Activated CD8-positive, alpha-beta memory T cell treated with anti-CD3 and anti-CD28 coated beads, Interleukin-2, amount 50 U/mL, for 1 hour (primary cell): Measurements from ENCODE around the gene CCDC172.

Experiments
- DNase-seq: peaks from one replicate; pipeline ENCODE4 v3.0.0-alpha.2; 2020; ENCODE audit errors: extremely low read depth

The CCDC172 gene

GRCh38 chr10:116324227-116324950 lies at the start of gene CCDC172:
TSS of gene CCDC172 (plus strand) at chr10:116324448. CDS start at chr10:116325012, 564 bp downstream.
- DNase-seq = no peak

GRCh38 chr10:116276981-116277380 lies 47.3 kb upstream of the CCDC172 start:
- DNase-seq = no peak

- no peak for DNase-seq
Observed at GRCh38 chr10:116278846-116279245, 45.4 kb upstream of the CCDC172 start.

GRCh38 chr10:116281775-116282174 lies 42.5 kb upstream of the CCDC172 start:
- no peak for DNase-seq

- DNase-seq = no peak
Observed at GRCh38 chr10:116286626-116287200, 37.5 kb upstream of the CCDC172 start.

- no peak for DNase-seq
Observed at GRCh38 chr10:116287906-116288501, 36.2 kb upstream of the CCDC172 start.

- no peak for DNase-seq
Observed at GRCh38 chr10:116289652-116290051, 34.6 kb upstream of the CCDC172 start.

GRCh38 chr10:116292493-116292892 lies 31.8 kb upstream of the CCDC172 start:
- DNase-seq = no peak

- DNase-seq = no peak
Observed at GRCh38 chr10:116296291-116296721, 27.9 kb upstream of the CCDC172 start.

GRCh38 chr10:116298586-116298985 lies 25.7 kb upstream of the CCDC172 start:
- no peak for DNase-seq

GRCh38 chr10:116300542-116300941 lies 23.7 kb upstream of the CCDC172 start:
- DNase-seq = no peak

GRCh38 chr10:116304923-116305322 lies 19.3 kb upstream of the CCDC172 start:
- DNase-seq = no peak

- no peak for DNase-seq
Observed at GRCh38 chr10:116306847-116307246, 17.4 kb upstream of the CCDC172 start.

GRCh38 chr10:116307455-116307854 lies 16.8 kb upstream of the CCDC172 start:
- DNase-seq = no peak

GRCh38 chr10:116311016-116311415 lies 13.2 kb upstream of the CCDC172 start:
- no peak for DNase-seq

- DNase-seq = no peak
Observed at GRCh38 chr10:116311706-116312490, 12.3 kb upstream of the CCDC172 start.

GRCh38 chr10:116312548-116312947 lies 11.7 kb upstream of the CCDC172 start:
- no peak for DNase-seq

- no peak for DNase-seq
Observed at GRCh38 chr10:116316503-116316902, 7.7 kb upstream of the CCDC172 start.

- no peak for DNase-seq
Observed at GRCh38 chr10:116324951-116325635, 845 bp downstream of the CCDC172 start.

- DNase-seq = no peak
Observed at GRCh38 chr10:116325987-116326386, 1.7 kb downstream of the CCDC172 start.

- no peak for DNase-seq
Observed at GRCh38 chr10:116329153-116329552, 4.9 kb downstream of the CCDC172 start.

GRCh38 chr10:116331815-116332214 lies 7.6 kb downstream of the CCDC172 start:
- DNase-seq = no peak
